Hematopoietic multipotent progenitor cell treated with erythropoietin and hydrocortisone succinate and interleukin-3 and kit ligand, for 8 days (in vitro differentiated cells): ENCODE results near the gene KRTAP10-11.
"Not testable (repeated sequence)": the region's sequence is repeated elsewhere in the genome, so short reads cannot be mapped to it uniquely, and the experiment has no call there.

Source experiments
- DNase-seq: peaks from one replicate; pipeline ENCODE4 v3.0.0-alpha.2; 2015

The KRTAP10-11 gene

GRCh38 chr21:44670642-44671432 is 24.6 kb downstream of the KRTAP10-11 start:
- no peak for DNase-seq

GRCh38 chr21:44671911-44672310 is 25.7 kb downstream of the KRTAP10-11 start:
- no peak for DNase-seq

- DNase-seq = no peak
Observed at GRCh38 chr21:44677881-44678280, 31.7 kb downstream of the KRTAP10-11 start.

- no peak for DNase-seq
Observed at GRCh38 chr21:44681152-44681551, 34.9 kb downstream of the KRTAP10-11 start.

GRCh38 chr21:44681861-44682579 is 35.8 kb downstream of the KRTAP10-11 start, which contains the start of gene KRTAP12-1:
KRTAP12-1 (minus strand) TSS chr21:44682163; CDS start chr21:44682123, 40 bp downstream.
- DNase-seq = peak; percentile 17

GRCh38 chr21:44682580-44683151 is 36.5 kb downstream of the KRTAP10-11 start:
- DNase-seq = no peak

- no peak for DNase-seq
Observed at GRCh38 chr21:44684077-44684476, 37.9 kb downstream of the KRTAP10-11 start.

- no peak for DNase-seq
Observed at GRCh38 chr21:44684483-44684882, 38.3 kb downstream of the KRTAP10-11 start.

- DNase-seq = not testable (repeated sequence)
Observed at GRCh38 chr21:44685050-44685449, 38.8 kb downstream of the KRTAP10-11 start.

GRCh38 chr21:44686000-44686781 is 40.0 kb downstream of the KRTAP10-11 start:
- DNase-seq = no peak

- no peak for DNase-seq
Observed at GRCh38 chr21:44686843-44687561, 40.8 kb downstream of the KRTAP10-11 start.

GRCh38 chr21:44687671-44688070 is 41.5 kb downstream of the KRTAP10-11 start:
- DNase-seq = no peak

- DNase-seq = not testable (repeated sequence)
Observed at GRCh38 chr21:44689740-44690139, 43.5 kb downstream of the KRTAP10-11 start.

GRCh38 chr21:44691686-44692085 is 45.5 kb downstream of the KRTAP10-11 start:
- no peak for DNase-seq

- no peak for DNase-seq
Observed at GRCh38 chr21:44692798-44693512, 46.7 kb downstream of the KRTAP10-11 start.

- DNase-seq = no peak
Observed at GRCh38 chr21:44694776-44695175, 48.6 kb downstream of the KRTAP10-11 start.

GRCh38 chr21:44695184-44695583 is 49.0 kb downstream of the KRTAP10-11 start:
- no peak for DNase-seq

GRCh38 chr21:44695641-44696040 is 49.4 kb downstream of the KRTAP10-11 start:
- DNase-seq = no peak

GRCh38 chr21:44696572-44696971 is 50.4 kb downstream of the KRTAP10-11 start:
- no peak for DNase-seq
